K562 (cell line): ENCODE data around the gene CACNA2D3. TPM values are rescaled to one million over a fixed set of nuclear protein-coding genes. Genes with fewer than 3 reads are reported as not detected.

Experiments
- ATAC-seq: fragments of 200-7000 bp; cut with Tn5 transposase; 3 replicates; pipeline ENCODE4 v1.9.1; 2020; ENCODE audit warnings: moderate library complexity
- BruUV-seq: library from RNA; stranded (reverse); fragments of 400-500 nt; replicated peaks from 2 replicates; lab custom pipeline; 2021; lab: Mats Ljungman, UMichigan
- CTCF ChIA-PET: fragments of 300-600 bp; formaldehyde crosslinking; extraction: SDS; loops from one replicate; lab custom pipeline; 2021; ENCODE audit warnings: low intra/inter-chr PET ratio; lab: Yijun Ruan, JAX
- POLR2A ChIA-PET: fragments of 300-600, 350-650 bp; sonication (Branson Sonifier 250); formaldehyde crosslinking; extraction: SDS; loops from one replicate; lab custom pipeline; 2021; ENCODE audit warnings: antibody characterized with exemption, inconsistent platforms; lab: Yijun Ruan, JAX
- DNase-seq, 4 experiments: peaks; one replicate each; pipeline versions ENCODE4 v3.0.0 to v3.0.0-alpha.2; 2011 to 2018; ENCODE audit warnings: low spot score in 3 of 4, mixed read lengths in 3 of 4; ENCODE audit errors: extremely low read depth in 1 of 4
- FAIRE-seq: peaks from 2 replicates; lab custom pipeline; 2011; peaks lifted over from hg19 to GRCh38; lab: Jason Lieb, UNC
- H2AFZ ChIP-seq: 2 replicates; pipeline ENCODE4 v1.6.0; 2011; ENCODE audit warnings: low read depth, low read length, control low read depth, inconsistent platforms
- H3K27ac ChIP-seq: fragments of 200-600 bp; 3 replicates; pipeline ENCODE4 v1.8.0; 2011; ENCODE audit warnings: low read depth, mild to moderate bottlenecking, control low read depth, inconsistent platforms, low read length, moderate library complexity, mixed read lengths; ENCODE audit errors: extremely low read depth
- H3K27me3 ChIP-seq, 2 experiments: fragments of 300-600 bp in 1 of 2; 2 replicates in 1 of 2; 3 replicates in 1 of 2; pipeline versions ENCODE4 v1.6.0 to v1.8.0; 2011; ENCODE audit warnings: inconsistent platforms in 2 of 2, low read length in 2 of 2, mild to moderate bottlenecking in 1 of 2, mixed read lengths in 1 of 2, moderate library complexity in 1 of 2; ENCODE audit not compliant: control insufficient read depth in 2 of 2, insufficient read depth in 2 of 2
- H3K36me3 ChIP-seq: fragments of 300-600 bp; 3 replicates; pipeline ENCODE4 v1.8.0; 2011; ENCODE audit warnings: mild to moderate bottlenecking, low read length, inconsistent platforms; ENCODE audit not compliant: control insufficient read depth, insufficient read depth
- H3K4me1 ChIP-seq, 2 experiments: fragments of 200-600 bp in 1 of 2; replicated peaks in 1 of 2; 2 replicates in 1 of 2; 3 replicates in 1 of 2; pipeline versions ENCODE4 v1.5.1 to v1.8.0; 2011; ENCODE audit warnings: inconsistent platforms in 2 of 2, low read length in 2 of 2, mild to moderate bottlenecking in 1 of 2, mixed read lengths in 1 of 2, moderate library complexity in 1 of 2; ENCODE audit not compliant: control insufficient read depth in 2 of 2, insufficient read depth in 2 of 2
- H3K4me2 ChIP-seq: 2 replicates; pipeline ENCODE4 v1.6.1; 2011; ENCODE audit warnings: low read length, control low read depth, inconsistent platforms, mixed read lengths; ENCODE audit not compliant: insufficient read depth
- H3K4me3 ChIP-seq: fragments of 200-600 bp; sonication (generic), shearing (Covaris generic); 2 replicates; pipeline ENCODE4 v1.5.1; 2016; ENCODE audit warnings: control low read depth, inconsistent platforms
- H3K79me2 ChIP-seq: fragments of 200-600 bp; 3 replicates; pipeline ENCODE4 v1.8.0; 2011; ENCODE audit warnings: low read length, inconsistent platforms; ENCODE audit not compliant: control insufficient read depth, insufficient read depth
- H3K9ac ChIP-seq, 2 experiments: 2 replicates each; pipeline versions ENCODE4 v1.6.0 to v1.6.1; 2011; ENCODE audit warnings: low read depth in 2 of 2, low read length in 2 of 2, control low read depth in 1 of 2, inconsistent platforms in 1 of 2, mild to moderate bottlenecking in 1 of 2, mixed read lengths in 1 of 2; ENCODE audit not compliant: insufficient read depth in 1 of 2
- H3K9me1 ChIP-seq: one replicate; pipeline ENCODE4 v1.6.0; 2011; ENCODE audit warnings: inconsistent platforms, mild to moderate bottlenecking, low read length, moderate library complexity; ENCODE audit not compliant: control insufficient read depth, insufficient read depth
- H3K9me3 ChIP-seq: replicated peaks from 2 replicates; pipeline ENCODE4 v1.5.1; 2011; ENCODE audit warnings: low read depth, low read length, inconsistent platforms; ENCODE audit not compliant: control insufficient read depth, insufficient read depth
- H4K20me1 ChIP-seq: replicated peaks from 2 replicates; pipeline ENCODE4 v1.6.1; 2011; ENCODE audit warnings: low read length, inconsistent platforms, mixed read lengths; ENCODE audit not compliant: control insufficient read depth, insufficient read depth
- BACH1 ChIP-seq: fragments of 200-800 bp; sonication (Bioruptor generic); IDR thresholded peaks from 2 replicates; pipeline ENCODE4 v1.6.1; 2016; ENCODE audit warnings: missing genetic modification characterization, missing compliant biosample characterization
- HDGF ChIP-seq: fragments of 450-650 bp; IDR thresholded peaks from 2 replicates; pipeline ENCODE4 v1.6.1; 2016
- HNRNPK ChIP-seq: fragments of 200-400 bp; formaldehyde crosslinking; IDR thresholded peaks from one replicate; pipeline ENCODE4 v1.6.1; 2018; ENCODE audit warnings: mild to moderate bottlenecking, low read depth, low read length; ENCODE audit not compliant: poor library complexity, severe bottlenecking
- NR3C1 ChIP-seq: sonication (generic); formaldehyde crosslinking; IDR thresholded peaks from 2 replicates; pipeline ENCODE4 v1.8.1; 2022; ENCODE audit warnings: missing genetic modification reagents
- RAD21 ChIP-seq, 2 experiments: fragments of 250-450 bp in 1 of 2; fragments of 450-650 bp in 1 of 2; sonication (Bioruptor Pico) in 1 of 2; formaldehyde crosslinking in 1 of 2; IDR thresholded peaks in 1 of 2; conservative IDR thresholded peaks in 1 of 2; 2 replicates each; pipeline versions ENCODE4 v1.4.0 to v1.8.0; 2020 to 2022; ENCODE audit warnings: mild to moderate bottlenecking in 2 of 2, moderate library complexity in 1 of 2
- SAP30 ChIP-seq: fragments of 200-600 bp; sonication (generic); IDR thresholded peaks from 2 replicates; pipeline ENCODE4 v1.6.1; 2012; ENCODE audit warnings: borderline replicate concordance, low read depth, mild to moderate bottlenecking, moderate library complexity, low read length, control low read depth, inconsistent platforms; ENCODE audit not compliant: insufficient read depth, poor library complexity, severe bottlenecking
- SETDB1 ChIP-seq: IDR thresholded peaks from one replicate; pipeline ENCODE4 v1.6.1; 2012; ENCODE audit warnings: low read length, control low read depth, inconsistent platforms
- SIN3B ChIP-seq: fragments of 450-650 bp; IDR thresholded peaks from 2 replicates; pipeline ENCODE4 v1.6.1; 2017; ENCODE audit warnings: low read depth, mild to moderate bottlenecking, moderate library complexity
- SUPT5H ChIP-seq: fragments of 450-650 bp; IDR thresholded peaks from 2 replicates; pipeline ENCODE4 v1.6.1; 2016
- ZNF696 ChIP-seq: fragments of 250-450 bp; sonication (Bioruptor Pico); conservative IDR thresholded peaks from 2 replicates; pipeline ENCODE4 v1.4.0; 2020; ENCODE audit warnings: mild to moderate bottlenecking, moderate library complexity
- WGBS: fragments of 100-300 bp; shearing (Covaris generic); methylation state at CpG from one replicate; pipeline ENCODE4 v1.1.6; 2016; ENCODE audit warnings: low coverage, mixed read lengths; ENCODE audit not compliant: insufficient coverage; ENCODE audit errors: missing lambda C conversion rate; 5-methylcytosine and 5-hydroxymethylcytosine counted together
- in situ Hi-C: fragments of 300-500 bp; cut with MboI; formaldehyde crosslinking; loops from 4 replicates; pipeline ENCODE4 v1.15.0; 2018; ENCODE audit warnings: inconsistent platforms, mixed read lengths
- intact Hi-C: fragments of 100-400 bp; cut with micrococcal nuclease; formaldehyde crosslinking; loops from 2 replicates; pipeline ENCODE4 v1.14.2; 2022
- polyA plus RNA-seq, 8 experiments: library from polyadenylated mRNA; depleted of rRNA in 4 of 8; stranded (reverse) in 5 of 8; unstranded in 3 of 8; fragments of >200 nt; fragmentation: Nextera tagmentation in 2 of 8; fragmentation: Illumina TruSeq in 1 of 8; extraction: Ambion mirVana in 2 of 8; extraction: Trizol in 1 of 8; gene quantifications; 2 replicates each; pipeline versions ENCODE4 v1.2.1 to v1.2.3, GENCODE V29; 2011 to 2014; ENCODE audit warnings: inconsistent platforms in 1 of 8, missing spikeins in 1 of 8
- total RNA-seq, 7 experiments: library from RNA; depleted of rRNA in 6 of 7; stranded (reverse); fragments of >200 nt in 6 of 7; fragmentation: Illumina TruSeq in 2 of 7; extraction: Trizol in 2 of 7; gene quantifications; 2 replicates each; pipeline versions ENCODE4 v1.2.1 to v1.2.3, GENCODE V29; 2011 to 2021; ENCODE audit warnings: low replicate concordance in 1 of 7
- TF ChIP-seq, protein P1 (sequence below): fragments of 250-450 bp; sonication (Bioruptor Pico); IDR thresholded peaks from 2 replicates; pipeline ENCODE4 v1.4.0; 2020

The CACNA2D3 gene
- total and polyA plus RNA-seq, 9 of the 15 experiments (the other 6 are each of a cell fraction or from before 2014, with no cell fraction given) = 0.01 TPM; not detected in 8

DNA sequence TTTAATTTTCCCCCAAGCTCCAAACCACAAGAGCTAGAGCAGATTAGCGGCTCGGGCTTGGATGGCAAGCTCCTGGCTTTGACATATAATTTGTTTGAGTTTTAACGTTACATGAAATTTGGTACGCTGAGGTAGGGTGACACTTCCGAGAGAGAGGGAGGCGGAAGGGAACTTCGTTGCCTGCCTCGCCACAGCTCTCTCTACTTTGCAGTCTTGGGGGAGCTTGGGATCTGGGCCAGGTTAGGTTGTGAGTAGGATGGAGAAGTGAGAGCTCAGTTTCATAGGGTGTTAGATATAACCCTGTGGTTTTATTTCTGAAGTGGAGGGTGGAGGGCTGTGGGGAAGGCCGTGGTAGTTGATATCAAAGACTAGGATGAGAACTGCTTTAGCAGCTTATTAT, 765.8 kb downstream of the CACNA2D3 start:
- H3K79me2 ChIP-seq = no peaks in the 10 kb centered on the region
- no peaks in the 10 kb centered on the region for H4K20me1 ChIP-seq
- CTCF ChIA-PET = no interaction called here
- FAIRE-seq (no peak), ATAC-seq (no peak), DNase-seq (no peak)
- no peak overlapping the region for H3K4me2 ChIP-seq
- H3K4me1 ChIP-seq = no peaks in the 10 kb centered on the region; a peak in 3 of 5 replicates
- no peaks in the 10 kb centered on the region for H3K9me3 ChIP-seq
- no peak overlapping the region for H3K4me3 ChIP-seq
- no peak overlapping the region for H3K9ac ChIP-seq
- no peak overlapping the region for H3K27ac ChIP-seq
- TF ChIP-seq SETDB1 = no peak
- TF ChIP-seq RAD21 (CRISPR knock-in tag; conservative IDR thresholded peaks at IDR 0.05 in 1 of 2, IDR thresholded peaks at IDR 0.05 in 1 of 2) = no peak
- no peak for TF ChIP-seq SUPT5H
- no peak for TF ChIP-seq NR3C1 (CRISPR knock-in tag)
- TF ChIP-seq HNRNPK = no peak
- no peak for TF ChIP-seq SAP30
- TF ChIP-seq ZNF696 = no peak
- TF ChIP-seq BACH1 (tag) = no peak
- TF ChIP-seq, protein P1, sequence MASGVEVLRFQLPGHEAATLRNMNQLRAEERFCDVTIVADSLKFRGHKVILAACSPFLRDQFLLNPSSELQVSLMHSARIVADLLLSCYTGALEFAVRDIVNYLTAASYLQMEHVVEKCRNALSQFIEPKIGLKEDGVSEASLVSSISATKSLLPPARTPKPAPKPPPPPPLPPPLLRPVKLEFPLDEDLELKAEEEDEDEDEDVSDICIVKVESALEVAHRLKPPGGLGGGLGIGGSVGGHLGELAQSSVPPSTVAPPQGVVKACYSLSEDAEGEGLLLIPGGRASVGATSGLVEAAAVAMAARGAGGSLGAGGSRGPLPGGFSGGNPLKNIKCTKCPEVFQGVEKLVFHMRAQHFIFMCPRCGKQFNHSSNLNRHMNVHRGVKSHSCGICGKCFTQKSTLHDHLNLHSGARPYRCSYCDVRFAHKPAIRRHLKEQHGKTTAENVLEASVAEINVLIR = no peak
- no peak for TF ChIP-seq SIN3B
- TF ChIP-seq HDGF = no peak
- no peaks in the 10 kb centered on the region for H3K27me3 ChIP-seq
- POLR2A ChIA-PET = no interaction called here
- H3K36me3 ChIP-seq = no peaks in the 10 kb centered on the region
- no TSS peak for BruUV-seq
- H3K9me1 ChIP-seq = no peaks in the 10 kb centered on the region
- WGBS = 0% methylated on average over 6 of the region's 9 CpGs
- no peak overlapping the region for H2AFZ ChIP-seq
- in situ Hi-C loops (no loop called here), intact Hi-C loops (no loop called here)
